HepG2 (cell line): ENCODE results near the gene SNX3. TPM values are rescaled to one million over a fixed set of nuclear protein-coding genes. Genes with fewer than 3 reads are reported as not detected.

Source experiments
- ATAC-seq: fragments of 200-7000 bp; cut with Tn5 transposase; 3 replicates; pipeline ENCODE4 v1.9.1; 2020; ENCODE audit warnings: mild to moderate bottlenecking, moderate library complexity
- BruUV-seq: library from RNA; stranded (reverse); fragments of 400-500 nt; replicated peaks from 2 replicates; lab custom pipeline; 2021; lab: Mats Ljungman, UMichigan
- CTCF ChIA-PET: fragments of 300-600 bp; formaldehyde crosslinking; extraction: SDS; loops from one replicate; lab custom pipeline; 2021; ENCODE audit warnings: low total read pairs, inconsistent platforms, low intra/inter-chr PET ratio; lab: Yijun Ruan, JAX
- POLR2A ChIA-PET: fragments of 350-600 bp; sonication (Branson Sonifier 250); formaldehyde crosslinking; loops from one replicate; lab custom pipeline; 2020; ENCODE audit warnings: antibody characterized with exemption, inconsistent platforms; lab: Yijun Ruan, JAX
- DNase-seq: peaks from one replicate; pipeline ENCODE4 v3.0.0-alpha.2; 2015; ENCODE audit warnings: low spot score
- FAIRE-seq: peaks from 3 replicates; lab custom pipeline; 2011; peaks lifted over from hg19 to GRCh38; lab: Jason Lieb, UNC
- H2AFZ ChIP-seq: one replicate; pipeline ENCODE4 v1.6.1; 2011; ENCODE audit warnings: low read length, inconsistent platforms
- H3K27ac ChIP-seq: fragments of 300-600 bp; 3 replicates; pipeline ENCODE4 v1.8.0; 2011; ENCODE audit warnings: mixed run types, mild to moderate bottlenecking, mixed read lengths, low read length, inconsistent platforms; ENCODE audit not compliant: insufficient read depth; ENCODE audit errors: extremely low read length
- H3K27me3 ChIP-seq, 2 experiments: fragments of 200-600 bp in 1 of 2; 2 replicates in 1 of 2; 3 replicates in 1 of 2; pipeline versions ENCODE4 v1.6.0 to v1.8.0; 2011; ENCODE audit warnings: low read length in 2 of 2, mild to moderate bottlenecking in 2 of 2, moderate library complexity in 2 of 2, inconsistent platforms in 1 of 2; ENCODE audit not compliant: insufficient read depth in 2 of 2, control insufficient read depth in 1 of 2
- H3K36me3 ChIP-seq, 2 experiments: fragments of 200-600 bp in 1 of 2; replicated peaks in 1 of 2; 2 replicates in 1 of 2; 3 replicates in 1 of 2; pipeline versions ENCODE4 v1.5.1 to v1.8.0; 2011; ENCODE audit warnings: low read length in 2 of 2, inconsistent platforms in 1 of 2; ENCODE audit not compliant: insufficient read depth in 2 of 2, control insufficient read depth in 1 of 2
- H3K4me1 ChIP-seq: 2 replicates; pipeline ENCODE4 v1.5.1; 2012; ENCODE audit warnings: low read length, inconsistent platforms; ENCODE audit not compliant: insufficient read depth
- H3K4me2 ChIP-seq: 2 replicates; pipeline ENCODE4 v1.6.0; 2011; ENCODE audit warnings: low read depth, low read length, inconsistent platforms
- H3K4me3 ChIP-seq, 3 experiments: fragments of 200-600 bp in 1 of 3; sonication (generic), shearing (Covaris generic) in 1 of 3; replicated peaks in 1 of 3; 2 replicates each; pipeline ENCODE4 v1.5.1; 2011 to 2016; ENCODE audit warnings: low read length in 3 of 3, inconsistent platforms in 2 of 3, low read depth in 2 of 3, mild to moderate bottlenecking in 2 of 3, control low read depth in 1 of 3, mixed read lengths in 1 of 3; ENCODE audit not compliant: insufficient read depth in 1 of 3
- H3K79me2 ChIP-seq: one replicate; pipeline ENCODE4 v1.6.1; 2011; ENCODE audit warnings: low read length, inconsistent platforms; ENCODE audit not compliant: insufficient read depth
- H3K9ac ChIP-seq: 2 replicates; pipeline ENCODE4 v1.6.0; 2011; ENCODE audit warnings: mild to moderate bottlenecking, low read depth, low read length, inconsistent platforms; ENCODE audit not compliant: insufficient read depth
- H3K9me3 ChIP-seq: 2 replicates; pipeline ENCODE4 v1.5.1; 2012; ENCODE audit warnings: mild to moderate bottlenecking, low read length
- H4K20me1 ChIP-seq: 2 replicates; pipeline ENCODE4 v1.6.0; 2011; ENCODE audit warnings: inconsistent platforms, mild to moderate bottlenecking, low read length, moderate library complexity; ENCODE audit not compliant: insufficient read depth
- GABPA ChIP-seq, 2 experiments: IDR thresholded peaks; 2 replicates each; pipeline ENCODE4 v1.6.1; 2011 to 2016; ENCODE audit warnings: low read depth in 2 of 2, low read length in 1 of 2, missing biosample characterization in 1 of 2, missing genetic modification characterization in 1 of 2
- HOXA7 ChIP-seq: sonication (generic); formaldehyde crosslinking; IDR thresholded peaks from 2 replicates; pipeline ENCODE4 v1.8.1; 2022; ENCODE audit warnings: mild to moderate bottlenecking, missing genetic modification reagents, moderate library complexity
- MED8 ChIP-seq: sonication (generic); formaldehyde crosslinking; IDR thresholded peaks from 2 replicates; pipeline ENCODE4 v1.8.1; 2023; ENCODE audit warnings: mild to moderate bottlenecking, missing genetic modification reagents; ENCODE audit not compliant: insufficient replicate concordance
- NFIB ChIP-seq: sonication (generic); formaldehyde crosslinking; IDR thresholded peaks from 2 replicates; pipeline ENCODE4 v1.9.0; 2021; ENCODE audit warnings: missing genetic modification reagents, mild to moderate bottlenecking, borderline replicate concordance
- PRPF4 ChIP-seq: fragments of 200-400 bp; formaldehyde crosslinking; IDR thresholded peaks from 2 replicates; pipeline ENCODE4 v1.6.1; 2016; ENCODE audit warnings: low read length, low read depth; ENCODE audit not compliant: poor library complexity, severe bottlenecking
- RAD51 ChIP-seq: fragments of 450-650 bp; IDR thresholded peaks from 2 replicates; pipeline ENCODE4 v1.6.1; 2016; ENCODE audit warnings: borderline replicate concordance
- RARA ChIP-seq: IDR thresholded peaks from 2 replicates; pipeline ENCODE4 v1.6.1; 2016; ENCODE audit warnings: missing genetic modification reagents, missing compliant biosample characterization
- SOX5 ChIP-seq: IDR thresholded peaks from 2 replicates; pipeline ENCODE4 v1.6.1; 2016; ENCODE audit warnings: borderline replicate concordance
- STAG1 ChIP-seq: sonication (generic); formaldehyde crosslinking; IDR thresholded peaks from 2 replicates; pipeline ENCODE4 v1.4.0; 2020; ENCODE audit warnings: missing genetic modification reagents
- TEAD3 ChIP-seq: optimal IDR thresholded peaks from 2 replicates; pipeline ENCODE3; 2016; ENCODE audit warnings: borderline replicate concordance
- ZBTB43 ChIP-seq: sonication (generic); formaldehyde crosslinking; conservative IDR thresholded peaks from 2 replicates; pipeline ENCODE4 v1.4.0; 2020; ENCODE audit warnings: missing genetic modification reagents
- ZFP91 ChIP-seq: sonication (generic); formaldehyde crosslinking; IDR thresholded peaks from 2 replicates; pipeline ENCODE4 v1.9.0; 2022; ENCODE audit warnings: missing genetic modification reagents, mild to moderate bottlenecking, borderline replicate concordance
- ZNF256 ChIP-seq: sonication (generic); formaldehyde crosslinking; conservative IDR thresholded peaks from 2 replicates; pipeline ENCODE4 v1.4.0; 2020; ENCODE audit warnings: missing genetic modification reagents
- ZNF451 ChIP-seq: sonication (generic); formaldehyde crosslinking; IDR thresholded peaks from 2 replicates; pipeline ENCODE4 v1.5.0; 2020; ENCODE audit warnings: mild to moderate bottlenecking, missing genetic modification reagents
- ZNF580 ChIP-seq: IDR thresholded peaks from 2 replicates; pipeline ENCODE4 v1.6.1; 2016; ENCODE audit warnings: low read depth, borderline replicate concordance
- WGBS: methylation state at CpG from one replicate; pipeline ENCODE4 v1.1.6; 2017; ENCODE audit warnings: low lambda C conversion rate; 5-methylcytosine and 5-hydroxymethylcytosine counted together
- in situ Hi-C: cut with HindIII; loops from 2 replicates; pipeline ENCODE4 v1.10.0; 2017; ENCODE audit warnings: low pct_unique_long_range_greater_than_20kb; ENCODE audit not compliant: extremely low pct_ligation_motif_present
- intact Hi-C: fragments of 100-400 bp; cut with micrococcal nuclease; formaldehyde crosslinking; loops from one replicate; pipeline ENCODE4 v1.10.0; 2022; ENCODE audit not compliant: unreplicated experiment
- polyA plus RNA-seq, 8 experiments: library from polyadenylated mRNA; depleted of rRNA in 3 of 8; stranded (reverse) in 7 of 8; unstranded in 1 of 8; fragments of >200 nt; fragmentation: Illumina TruSeq in 4 of 8; extraction: Trizol in 4 of 8; gene quantifications; 2 replicates each; pipeline versions ENCODE4 v1.2.1 to v1.2.3, GENCODE V29; 2011 to 2016; ENCODE audit warnings: low read depth in 4 of 8, missing spikeins in 1 of 8, mixed read lengths in 1 of 8; ENCODE audit not compliant: insufficient read depth in 1 of 8
- total RNA-seq, 5 experiments: library from RNA; depleted of rRNA; stranded (reverse); fragments of >200 nt; fragmentation: Illumina TruSeq; extraction: Trizol; gene quantifications; 2 replicates each; pipeline ENCODE4 v1.2.3, GENCODE V29; 2016; ENCODE audit warnings: low read depth in 1 of 5

Gene SNX3
- total and polyA plus RNA-seq, 2 of the 13 experiments (the other 11 are each of a cell fraction or from before 2014, with no cell fraction given), result 84.9 to 226 TPM

- Histone ChIP-seq H3K27me3 (peaks cover 10 to 69% of the 10 kb centered on the region in 2 experiments), H3K79me2 (no peaks in the 10 kb centered on the region), H3K4me2 (no peak within 1 kb of the TSS), H3K4me1 (peaks cover 19% of the 10 kb centered on the region), H4K20me1 (no peaks in the 10 kb centered on the region), H3K27ac (no peak within 1 kb of the TSS), H2AFZ (no peak within 1 kb of the TSS), H3K4me3 (no peak within 1 kb of the TSS), H3K9me3 (no peaks in the 10 kb centered on the region), H3K36me3 (no peaks in the 10 kb centered on the region), H3K9ac (no peak within 1 kb of the TSS)
- in situ Hi-C loops, result no loop called here
- DNase-seq (no peak), FAIRE-seq (no peak), ATAC-seq (no peak)
- ChIA-PET CTCF (no interaction called here), POLR2A (no interaction called here)
- intact Hi-C loops, result no loop called here
- WGBS, result 67% methylated on average over 54 of the region's 54 CpGs
- no peak for TF ChIP-seq GABPA (IDR thresholded peaks at IDR 0.05; ENCODE audit: low read depth, low read length)
- no peak for TF ChIP-seq GABPA (CRISPR knock-in tag; IDR thresholded peaks at IDR 0.05; ENCODE audit: low read depth)
- no peak for TF ChIP-seq ZBTB43 (CRISPR knock-in tag)
- no peak for TF ChIP-seq HOXA7 (CRISPR knock-in tag)
- no peak for TF ChIP-seq MED8
- TF ChIP-seq SOX5 (CRISPR knock-in tag), result no peak
- TF ChIP-seq RAD51, result no peak
- no peak for TF ChIP-seq ZFP91 (CRISPR knock-in tag)
- TF ChIP-seq ZNF580 (CRISPR knock-in tag), result no peak
- no peak for TF ChIP-seq ZNF451 (CRISPR knock-in tag)
- no peak for TF ChIP-seq TEAD3
- no peak for TF ChIP-seq RARA (CRISPR knock-in tag)
- no peak for TF ChIP-seq NFIB (CRISPR knock-in tag)
- no peak for TF ChIP-seq ZNF256
- no peak for TF ChIP-seq PRPF4
- TF ChIP-seq STAG1 (CRISPR knock-in tag), result no peak
- BruUV-seq, result no TSS peak
Measured at GRCh38 chr6:108165714-108166663, 94.9 kb downstream of the SNX3 start, which contains the start of gene NR2E1. Gene NR2E1 (plus strand): TSS chr6:108166022. CDS start chr6:108166766, 744 bp downstream.
